Lung (tissue), 12 donors: ENCODE results near the gene CARD9. TPM values are rescaled to one million over a fixed set of nuclear protein-coding genes. Genes with fewer than 3 reads are reported as not detected.

Experiments used
- ATAC-seq: fragments of 200-7000 bp; cut with Tn5 transposase; one replicate; pipeline ENCODE4 v1.9.1; 2020; ENCODE audit warnings: moderate number of reproducible peaks; ENCODE audit not compliant: insufficient read depth, low FRiP score
- DNase-seq, 3 donors: peaks; one replicate each; pipeline ENCODE4 v3.0.0-alpha.2; 2013 to 2017
- H3K27ac ChIP-seq, 2 donors: one replicate each; pipeline ENCODE4 v1.5.1; 2013; ENCODE audit warnings: mild to moderate bottlenecking in 2 of 2, moderate library complexity in 2 of 2, control low read depth in 1 of 2, inconsistent platforms in 1 of 2, low read depth in 1 of 2, low read length in 1 of 2
- H3K27me3 ChIP-seq, 3 donors: one replicate each; pipeline ENCODE4 v1.5.1; 2013; ENCODE audit warnings: low read length in 2 of 3; ENCODE audit not compliant: control insufficient read depth in 3 of 3, insufficient read depth in 3 of 3
- H3K36me3 ChIP-seq, 4 donors: one replicate each; pipeline ENCODE4 v1.5.1; 2013; ENCODE audit warnings: low read length in 4 of 4, mild to moderate bottlenecking in 1 of 4, moderate library complexity in 1 of 4; ENCODE audit not compliant: control insufficient read depth in 4 of 4, insufficient read depth in 4 of 4
- H3K4me1 ChIP-seq, 5 donors: one replicate each; pipeline ENCODE4 v1.5.1; 2013; ENCODE audit warnings: low read length in 5 of 5, mild to moderate bottlenecking in 2 of 5, moderate library complexity in 1 of 5; ENCODE audit not compliant: control insufficient read depth in 5 of 5, insufficient read depth in 5 of 5
- H3K4me3 ChIP-seq: one replicate; pipeline ENCODE4 v1.5.1; 2013; ENCODE audit warnings: mild to moderate bottlenecking, control low read depth, moderate library complexity
- H3K9ac ChIP-seq, 2 donors: one replicate each; pipeline ENCODE4 v1.5.1; 2013; ENCODE audit warnings: low read length in 2 of 2, control low read depth in 1 of 2; ENCODE audit not compliant: insufficient read depth in 1 of 2
- H3K9me3 ChIP-seq, 4 donors: one replicate each; pipeline ENCODE4 v1.5.1; 2013; ENCODE audit warnings: low read length in 3 of 4, mild to moderate bottlenecking in 1 of 4, moderate library complexity in 1 of 4; ENCODE audit not compliant: control insufficient read depth in 4 of 4, insufficient read depth in 3 of 4
- WGBS, 2 donors: extraction: QIAGEN DNeasy Blood & Tissue Kit; methylation state at CpG; one replicate each; pipeline ENCODE4 v1.1.7; 2013; 5-methylcytosine and 5-hydroxymethylcytosine counted together
- polyA plus RNA-seq, 2 donors: library from polyadenylated mRNA; stranded (reverse); fragments of 200-250 nt; gene quantifications; one replicate each; pipeline ENCODE4 v1.2.1, GENCODE V29; 2013
- total RNA-seq, 2 donors: library from RNA; depleted of rRNA in 1 of 2; stranded (reverse); fragments of >200 nt in 1 of 2; gene quantifications; one replicate each; pipeline ENCODE4 v1.2.1, GENCODE V29; 2014 to 2021
- TF ChIP-seq, protein P1 (sequence below): IDR thresholded peaks from 2 replicates; pipeline ENCODE4 v1.5.1; 2012; ENCODE audit warnings: mild to moderate bottlenecking; ENCODE audit errors: control extremely low read depth, extremely low read depth
- donor health status: control.
- donor health status: control.
- donor health status: Bipolar disorder and iron deficiency.
- donor health status: healthy.
- donor health status: DM: yes; HTN: yes; CAD: no.

The CARD9 gene
- total and polyA plus RNA-seq, 4 donors, result 3.8 to 16.0 (median 11.5) TPM

DNA sequence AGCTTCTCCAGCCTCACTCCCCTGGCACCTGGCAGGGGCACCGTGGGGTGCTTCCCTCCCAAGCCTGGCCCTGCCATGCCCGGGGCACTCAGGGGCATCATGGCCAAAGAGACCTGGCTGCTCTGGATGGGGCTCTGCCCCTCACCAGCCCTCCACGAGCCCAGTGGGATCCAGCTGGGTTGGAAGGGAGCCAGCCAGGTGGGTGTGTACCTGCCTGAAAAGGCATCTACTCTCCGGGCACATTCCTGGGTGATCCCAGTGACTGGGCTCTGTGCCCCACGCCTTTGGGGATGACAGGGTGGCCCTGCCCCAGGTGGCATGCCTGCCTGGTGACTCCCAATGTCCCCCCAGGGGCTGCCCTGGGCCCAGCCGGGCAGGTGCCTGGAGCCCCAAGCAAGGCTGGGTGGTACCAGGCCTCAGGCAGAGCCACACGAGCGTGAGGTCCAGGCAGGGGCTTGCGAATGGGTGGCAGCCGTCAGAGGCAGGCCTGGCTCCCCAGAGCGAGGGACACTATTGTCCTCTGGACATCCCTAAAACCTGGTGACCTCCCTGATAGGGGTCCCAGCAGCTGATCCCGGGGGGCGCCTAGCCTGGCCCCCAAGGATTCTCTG, 45.4 kb downstream of the CARD9 start:
- 15 to 22% methylated on average over 13 of the region's 13 CpGs for WGBS, 2 donors
- Histone ChIP-seq H3K9ac (peak overlapping the region; percentile 46 to 76), H3K27ac (peak overlapping the region; percentile 28 to 41), H3K9me3 (no peaks in the 10 kb centered on the region), H3K36me3 (peaks cover 0 to 5% (median 2%) of the 10 kb centered on the region in 4 donors), H3K4me3 (peak overlapping the region; percentile 63), H3K27me3 (no peaks in the 10 kb centered on the region), H3K4me1 (peaks cover 10 to 59% (median 28%) of the 10 kb centered on the region in 5 donors)
- no peak for ATAC-seq
- DNase-seq, result peak in 2 of 3 donors; percentile 50 to 72
- TF ChIP-seq, protein P1, sequence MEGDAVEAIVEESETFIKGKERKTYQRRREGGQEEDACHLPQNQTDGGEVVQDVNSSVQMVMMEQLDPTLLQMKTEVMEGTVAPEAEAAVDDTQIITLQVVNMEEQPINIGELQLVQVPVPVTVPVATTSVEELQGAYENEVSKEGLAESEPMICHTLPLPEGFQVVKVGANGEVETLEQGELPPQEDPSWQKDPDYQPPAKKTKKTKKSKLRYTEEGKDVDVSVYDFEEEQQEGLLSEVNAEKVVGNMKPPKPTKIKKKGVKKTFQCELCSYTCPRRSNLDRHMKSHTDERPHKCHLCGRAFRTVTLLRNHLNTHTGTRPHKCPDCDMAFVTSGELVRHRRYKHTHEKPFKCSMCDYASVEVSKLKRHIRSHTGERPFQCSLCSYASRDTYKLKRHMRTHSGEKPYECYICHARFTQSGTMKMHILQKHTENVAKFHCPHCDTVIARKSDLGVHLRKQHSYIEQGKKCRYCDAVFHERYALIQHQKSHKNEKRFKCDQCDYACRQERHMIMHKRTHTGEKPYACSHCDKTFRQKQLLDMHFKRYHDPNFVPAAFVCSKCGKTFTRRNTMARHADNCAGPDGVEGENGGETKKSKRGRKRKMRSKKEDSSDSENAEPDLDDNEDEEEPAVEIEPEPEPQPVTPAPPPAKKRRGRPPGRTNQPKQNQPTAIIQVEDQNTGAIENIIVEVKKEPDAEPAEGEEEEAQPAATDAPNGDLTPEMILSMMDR, result no peak

DNA sequence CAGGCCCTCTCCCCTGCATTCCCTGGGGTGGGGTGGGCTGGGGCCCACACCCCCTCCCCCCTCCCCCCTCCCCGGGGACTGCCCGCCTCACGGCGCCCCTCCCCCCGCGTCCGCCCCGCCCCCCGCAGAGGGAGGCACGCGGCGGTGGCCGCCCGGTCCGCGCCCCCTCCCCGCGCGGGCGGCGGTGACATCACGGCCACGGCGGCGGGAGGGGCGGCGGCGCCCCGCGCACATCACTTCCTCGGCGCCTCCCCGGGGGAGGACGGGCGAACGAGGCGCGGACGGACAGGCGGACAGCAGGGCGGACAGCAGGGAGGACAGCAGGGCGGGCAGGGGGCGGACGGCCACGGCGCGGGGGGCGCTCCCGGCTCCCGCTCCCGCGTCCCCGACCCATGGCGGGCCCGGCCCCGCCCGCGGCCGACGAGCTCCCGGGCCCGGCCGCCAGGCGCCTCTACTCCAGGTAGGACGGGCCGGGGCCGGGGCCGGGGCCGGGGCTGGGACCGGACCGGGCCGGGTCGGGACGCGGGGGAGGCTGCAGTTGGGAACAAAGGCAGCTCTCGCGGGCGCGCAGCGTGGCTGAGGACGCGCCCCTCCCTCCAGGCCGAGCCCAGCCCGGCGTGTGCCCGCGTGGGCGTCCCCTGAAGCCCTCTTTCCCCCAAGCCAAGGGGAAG, 46.0 kb downstream of the CARD9 start, which contains the start of gene GPSM1:
TSS of gene GPSM1 (plus strand) at position 236 of the 671 bp plus-strand sequence. CDS start at position 393, 157 bp downstream.
- Histone ChIP-seq H3K9ac (peak within 1 kb of the TSS; percentile 46 to 76), H3K4me1 (peaks cover 10 to 59% (median 28%) of the 10 kb centered on the region in 5 donors), H3K27me3 (no peaks in the 10 kb centered on the region), H3K27ac (peak within 1 kb of the TSS; percentile 67 to 87), H3K4me3 (peak within 1 kb of the TSS; percentile 63), H3K36me3 (peaks cover 0 to 4% (median 1%) of the 10 kb centered on the region in 4 donors), H3K9me3 (no peaks in the 10 kb centered on the region)
- peak; percentile 71 to 85 (median 77) for DNase-seq
- TF ChIP-seq, protein P1, result no peak
- 0 to 1% methylated on average over 25 to 80 of the region's 88 CpGs for WGBS, 2 donors
- ATAC-seq, result peak; percentile 9

DNA sequence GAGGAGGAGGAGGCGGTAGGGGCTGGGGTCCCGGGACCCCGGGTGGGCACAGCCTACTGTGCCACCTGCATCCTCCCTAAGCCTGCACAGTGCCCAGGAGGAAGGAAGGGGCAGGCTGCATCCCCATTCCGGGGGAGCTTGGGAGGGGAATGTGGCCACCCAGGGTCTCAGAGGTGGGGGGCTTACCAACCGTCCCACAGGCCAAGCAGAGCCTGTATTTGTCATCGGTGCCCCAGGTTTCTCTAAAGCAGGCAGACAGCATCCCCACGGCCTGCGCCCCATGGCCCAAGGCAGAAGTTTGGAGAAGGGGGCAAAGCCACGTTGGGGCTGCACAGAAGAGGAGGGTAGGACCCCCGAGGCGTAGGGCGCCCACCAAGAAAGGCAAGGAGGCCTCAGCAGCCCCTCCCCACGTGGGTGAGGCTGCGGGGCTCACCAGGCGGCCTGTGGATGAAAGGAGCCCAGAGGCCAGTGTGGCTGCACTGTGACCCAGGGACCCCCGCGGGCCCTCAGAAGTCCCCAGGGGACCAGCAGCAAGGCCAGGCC, 46.6 kb downstream of the CARD9 start:
- ATAC-seq (no peak), DNase-seq (peak in 2 of 3 donors; percentile 40 to 47)
- Histone ChIP-seq H3K9ac (peak overlapping the region; percentile 23 to 25), H3K4me1 (peaks cover 10 to 59% (median 28%) of the 10 kb centered on the region in 5 donors), H3K27me3 (no peaks in the 10 kb centered on the region), H3K4me3 (no peak overlapping the region), H3K36me3 (peaks cover 0 to 2% (median 0%) of the 10 kb centered on the region in 4 donors), H3K9me3 (no peaks in the 10 kb centered on the region), H3K27ac (peak overlapping the region in 1 of 2 donors; percentile 87)
- TF ChIP-seq, protein P1, result no peak
- 20 to 29% methylated on average over 13 to 17 of the region's 17 CpGs for WGBS, 2 donors
